Esophagus muscularis mucosa (tissue), 4 donors: ENCODE data around the gene GPC5.

Source experiments
- EP300 ChIP-seq: sonication (generic); formaldehyde crosslinking; IDR thresholded peaks from one replicate; pipeline ENCODE4 v1.6.1; 2017; ENCODE audit warnings: antibody characterized with exemption
- POLR2A ChIP-seq: fragments of 450-650 bp; IDR thresholded peaks from one replicate; pipeline ENCODE4 v1.6.1; 2017; ENCODE audit warnings: antibody characterized with exemption, moderate library complexity, mild to moderate bottlenecking, low read depth
- POLR2AphosphoS5 ChIP-seq, 2 donors: sonication (generic); formaldehyde crosslinking; IDR thresholded peaks; one replicate each; pipeline ENCODE4 v1.6.1; 2017; ENCODE audit warnings: antibody characterized with exemption in 2 of 2
- TF ChIP-seq, protein P1 (sequence below), 3 experiments: fragments of 200-600 bp in 2 of 3; fragments of 450-650 bp in 1 of 3; sonication (generic) in 2 of 3; IDR thresholded peaks; one replicate each; pipeline ENCODE4 v1.5.1; 2017 to 2019; ENCODE audit warnings: antibody characterized with exemption in 3 of 3, mild to moderate bottlenecking in 2 of 3, moderate library complexity in 1 of 3

DNA sequence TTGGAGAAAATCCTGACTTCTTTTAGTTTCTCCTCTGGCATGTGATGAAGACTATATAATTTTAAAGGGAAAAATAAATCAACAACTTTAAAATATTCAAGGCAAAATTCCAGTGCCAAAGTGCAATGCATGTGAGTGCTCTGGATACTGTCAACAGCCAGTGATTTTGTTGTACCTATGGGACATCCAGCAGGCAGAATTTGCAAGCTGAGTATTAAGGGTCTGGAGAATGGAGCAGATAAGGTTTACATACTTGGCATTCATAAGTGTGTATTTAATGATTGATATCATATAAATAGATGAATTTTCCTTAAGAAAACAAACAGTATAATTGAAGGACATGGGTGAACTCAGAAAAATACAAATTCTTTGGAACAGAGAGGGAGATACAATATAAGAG is 703.4 kb downstream of the GPC5 start:
- no peak for TF ChIP-seq POLR2A
- TF ChIP-seq, protein P1, sequence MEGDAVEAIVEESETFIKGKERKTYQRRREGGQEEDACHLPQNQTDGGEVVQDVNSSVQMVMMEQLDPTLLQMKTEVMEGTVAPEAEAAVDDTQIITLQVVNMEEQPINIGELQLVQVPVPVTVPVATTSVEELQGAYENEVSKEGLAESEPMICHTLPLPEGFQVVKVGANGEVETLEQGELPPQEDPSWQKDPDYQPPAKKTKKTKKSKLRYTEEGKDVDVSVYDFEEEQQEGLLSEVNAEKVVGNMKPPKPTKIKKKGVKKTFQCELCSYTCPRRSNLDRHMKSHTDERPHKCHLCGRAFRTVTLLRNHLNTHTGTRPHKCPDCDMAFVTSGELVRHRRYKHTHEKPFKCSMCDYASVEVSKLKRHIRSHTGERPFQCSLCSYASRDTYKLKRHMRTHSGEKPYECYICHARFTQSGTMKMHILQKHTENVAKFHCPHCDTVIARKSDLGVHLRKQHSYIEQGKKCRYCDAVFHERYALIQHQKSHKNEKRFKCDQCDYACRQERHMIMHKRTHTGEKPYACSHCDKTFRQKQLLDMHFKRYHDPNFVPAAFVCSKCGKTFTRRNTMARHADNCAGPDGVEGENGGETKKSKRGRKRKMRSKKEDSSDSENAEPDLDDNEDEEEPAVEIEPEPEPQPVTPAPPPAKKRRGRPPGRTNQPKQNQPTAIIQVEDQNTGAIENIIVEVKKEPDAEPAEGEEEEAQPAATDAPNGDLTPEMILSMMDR (IDR thresholded peaks at IDR 0.05) = no peak
- no peak for TF ChIP-seq POLR2AphosphoS5 (IDR thresholded peaks at IDR 0.05)
- TF ChIP-seq EP300 = no peak
